NCI-H82 (cell line): ENCODE data around the gene FADS3.

ENCODE experiments used
- DNase-seq: peaks from one replicate; lab custom pipeline; 2025; lab: John Stamatoyannopoulos, UW

The FADS3 gene

GRCh38 chr11:61891331-61892084, at the start of gene FADS3:
Gene FADS3, minus strand, starts transcription at chr11:61891545. Its CDS starts 164 bp downstream, at chr11:61891381.
- peak; percentile 91 for DNase-seq

GRCh38 chr11:61940466-61940865, 49.1 kb upstream of the FADS3 start:
- no peak for DNase-seq

GRCh38 chr11:61935861-61936260, 44.5 kb upstream of the FADS3 start:
- DNase-seq: no peak

GRCh38 chr11:61930933-61931332, 39.6 kb upstream of the FADS3 start:
- DNase-seq: peak; percentile 12

GRCh38 chr11:61928606-61929005, 37.3 kb upstream of the FADS3 start:
- no peak for DNase-seq

GRCh38 chr11:61927501-61927900, 36.2 kb upstream of the FADS3 start:
- no peak for DNase-seq

- no peak for DNase-seq
Measured at GRCh38 chr11:61926235-61926634, 34.9 kb upstream of the FADS3 start.

- no peak for DNase-seq
Measured at GRCh38 chr11:61925736-61926135, 34.4 kb upstream of the FADS3 start.

- no peak for DNase-seq
Measured at GRCh38 chr11:61924064-61924455, 32.7 kb upstream of the FADS3 start.

GRCh38 chr11:61923166-61924063, 32.1 kb upstream of the FADS3 start:
- no peak for DNase-seq

- DNase-seq: no peak
Measured at GRCh38 chr11:61922539-61922938, 31.2 kb upstream of the FADS3 start.

- no peak for DNase-seq
Measured at GRCh38 chr11:61921446-61921845, 30.1 kb upstream of the FADS3 start.

- DNase-seq: no peak
Measured at GRCh38 chr11:61919705-61920631, 28.6 kb upstream of the FADS3 start.

GRCh38 chr11:61918938-61919704, 27.8 kb upstream of the FADS3 start:
- no peak for DNase-seq

- DNase-seq: no peak
Measured at GRCh38 chr11:61918251-61918937, 27.0 kb upstream of the FADS3 start.

GRCh38 chr11:61917334-61918109, 26.2 kb upstream of the FADS3 start, which contains the start of gene RAB3IL1:
Gene RAB3IL1, minus strand, starts transcription at chr11:61917566. Its CDS starts 199 bp downstream, at chr11:61917367.
- DNase-seq: peak; percentile 24

GRCh38 chr11:61916737-61917333, 25.5 kb upstream of the FADS3 start:
- no peak for DNase-seq

GRCh38 chr11:61914471-61915171, 23.3 kb upstream of the FADS3 start:
- no peak for DNase-seq
